Progenitor cell of endocrine pancreas (in vitro differentiated cells): ENCODE measurements around the gene TRIM65. TPM values are rescaled to one million over a fixed set of nuclear protein-coding genes. Genes with fewer than 3 reads are reported as not detected.
"Not testable (repeated sequence)": the region's sequence is repeated elsewhere in the genome, so short reads cannot be mapped to it uniquely, and the experiment has no call there.

Experiments used
- DNase-seq: peaks from one replicate; pipeline ENCODE4 v3.0.0; 2021; ENCODE audit warnings: low spot score; ENCODE audit not compliant: unreplicated experiment
- H3K27ac Mint-ChIP-seq: 2 replicates; pipeline ENCODE4 v1.8.0; 2021; ENCODE audit warnings: mild to moderate bottlenecking, moderate library complexity, mixed read lengths
- H3K27me3 Mint-ChIP-seq: 2 replicates; pipeline ENCODE4 v1.8.0; 2021; ENCODE audit warnings: mixed read lengths
- H3K36me3 Mint-ChIP-seq: 2 replicates; pipeline ENCODE4 v1.8.0; 2022; ENCODE audit warnings: mixed read lengths; ENCODE audit not compliant: insufficient read depth
- H3K4me1 Mint-ChIP-seq: 2 replicates; pipeline ENCODE4 v1.8.0; 2021; ENCODE audit warnings: low read depth, mixed read lengths
- H3K4me3 Mint-ChIP-seq: 2 replicates; pipeline ENCODE4 v1.8.0; 2021; ENCODE audit warnings: low read depth, mild to moderate bottlenecking, moderate library complexity, mixed read lengths
- H3K9me3 Mint-ChIP-seq: 2 replicates; pipeline ENCODE4 v1.8.0; 2021; ENCODE audit warnings: low read depth, mixed read lengths
- CTCF ChIP-seq: fragments of 200-600 bp; sonication (generic); IDR thresholded peaks from one replicate; pipeline ENCODE4 v1.5.0; 2021; ENCODE audit warnings: antibody characterized with exemption, mild to moderate bottlenecking; ENCODE audit not compliant: unreplicated experiment
- total RNA-seq: library from RNA; stranded (reverse); gene quantifications from 2 replicates; pipeline ENCODE4 v1.2.1, GENCODE V29; 2021

TRIM65 gene
- total RNA-seq, 1 donor from 2014 or later = 17.1 TPM

GRCh38 chr17:75854881-75855309, 41.9 kb downstream of the TRIM65 start:
- H3K27ac Mint-ChIP-seq = no peak overlapping the region
- no peak overlapping the region for H3K4me3 Mint-ChIP-seq
- no peaks in the 10 kb centered on the region for H3K9me3 Mint-ChIP-seq
- H3K36me3 Mint-ChIP-seq = no peaks in the 10 kb centered on the region
- TF ChIP-seq CTCF = no peak
- DNase-seq = no peak
- H3K27me3 Mint-ChIP-seq = no peaks in the 10 kb centered on the region
- H3K4me1 Mint-ChIP-seq = peaks cover 11% of the 10 kb centered on the region

- H3K9me3 Mint-ChIP-seq = no peaks in the 10 kb centered on the region
- no peak for TF ChIP-seq CTCF
- no peak overlapping the region for H3K4me3 Mint-ChIP-seq
- H3K4me1 Mint-ChIP-seq = peaks cover 11% of the 10 kb centered on the region
- no peaks in the 10 kb centered on the region for H3K36me3 Mint-ChIP-seq
- H3K27me3 Mint-ChIP-seq = no peaks in the 10 kb centered on the region
- no peak overlapping the region for H3K27ac Mint-ChIP-seq
- no peak for DNase-seq
These were observed 42.5 kb downstream of the TRIM65 start for GRCh38 chr17:75854101-75854748.

- no peak for TF ChIP-seq CTCF
- Mint-ChIP-seq H3K4me1 (peaks cover 11% of the 10 kb centered on the region), H3K27ac (no peak overlapping the region), H3K36me3 (peaks cover under 1% of the 10 kb centered on the region), H3K9me3 (no peaks in the 10 kb centered on the region), H3K27me3 (no peaks in the 10 kb centered on the region), H3K4me3 (peak overlapping the region; percentile 37)
- no peak for DNase-seq
These were observed 43.3 kb downstream of the TRIM65 start for GRCh38 chr17:75853433-75853832.

GRCh38 chr17:75851693-75851991, 45.1 kb downstream of the TRIM65 start:
- peaks cover 11% of the 10 kb centered on the region for H3K4me1 Mint-ChIP-seq
- not testable (repeated sequence) for H3K4me3 Mint-ChIP-seq, H3K27me3 Mint-ChIP-seq, H3K9me3 Mint-ChIP-seq, DNase-seq, H3K36me3 Mint-ChIP-seq, H3K27ac Mint-ChIP-seq

GRCh38 chr17:75850928-75851692, 45.6 kb downstream of the TRIM65 start:
- TF ChIP-seq CTCF = no peak
- H3K27me3 Mint-ChIP-seq = no peaks in the 10 kb centered on the region
- H3K4me1 Mint-ChIP-seq = peaks cover 7% of the 10 kb centered on the region
- H3K36me3 Mint-ChIP-seq = peaks cover 5% of the 10 kb centered on the region
- H3K4me3 Mint-ChIP-seq = no peak overlapping the region
- H3K27ac Mint-ChIP-seq = no peak overlapping the region
- DNase-seq = no peak
- no peaks in the 10 kb centered on the region for H3K9me3 Mint-ChIP-seq

GRCh38 chr17:75849724-75850123, 47.0 kb downstream of the TRIM65 start:
- no peak for TF ChIP-seq CTCF
- no peak overlapping the region for H3K27ac Mint-ChIP-seq

More at GRCh38 chr17:75849724-75850123, 47.0 kb downstream of the TRIM65 start:
- Mint-ChIP-seq H3K27me3 (no peaks in the 10 kb centered on the region), H3K36me3 (peaks cover 6% of the 10 kb centered on the region), H3K4me3 (no peak overlapping the region), H3K9me3 (no peaks in the 10 kb centered on the region), H3K4me1 (peaks cover 16% of the 10 kb centered on the region)
- DNase-seq = no peak
